Prostate gland (tissue), 2 donors: ENCODE data around the gene HDAC6. TPM values are rescaled to one million over a fixed set of nuclear protein-coding genes. Genes with fewer than 3 reads are reported as not detected.

Source experiments
- DNase-seq: peaks from one replicate; pipeline ENCODE4 v3.0.0-alpha.2; 2019; ENCODE audit warnings: low spot score
- H3K27ac ChIP-seq, 2 donors: fragments of 200-600 bp; sonication (generic); 2 replicates each; pipeline ENCODE4 v1.5.1; 2017 to 2019
- H3K27me3 ChIP-seq: fragments of 200-600 bp; sonication (generic); replicated peaks from 2 replicates; pipeline ENCODE4 v1.5.1; 2019; ENCODE audit not compliant: insufficient read depth
- H3K36me3 ChIP-seq, 2 donors: fragments of 200-600 bp; sonication (generic); 1 replicate in 1 of 2; 2 replicates in 1 of 2; pipeline versions ENCODE4 v1.5.1 to v1.8.1; 2017 to 2019
- H3K4me1 ChIP-seq: fragments of 200-600 bp; sonication (generic); replicated peaks from 2 replicates; pipeline ENCODE4 v1.5.1; 2019
- H3K4me3 ChIP-seq, 2 donors: fragments of 200-600 bp; sonication (generic); 2 replicates each; pipeline ENCODE4 v1.5.1; 2017 to 2019
- H3K9me3 ChIP-seq: fragments of 200-600 bp; sonication (generic); 2 replicates; pipeline ENCODE4 v1.5.1; 2017
- CTCF ChIP-seq, 4 experiments: fragments of 200-600 bp in 2 of 4; fragments of 450-650 bp in 2 of 4; sonication (generic) in 2 of 4; IDR thresholded peaks; 1 replicate in 3 of 4; 2 replicates in 1 of 4; pipeline ENCODE4 v1.5.1; 2016 to 2019; ENCODE audit warnings: antibody characterized with exemption in 4 of 4, mild to moderate bottlenecking in 2 of 4, moderate library complexity in 2 of 4
- POLR2A ChIP-seq: fragments of 450-650 bp; IDR thresholded peaks from one replicate; pipeline ENCODE4 v1.6.1; 2016; ENCODE audit warnings: antibody characterized with exemption, mild to moderate bottlenecking
- POLR2AphosphoS5 ChIP-seq: sonication (generic); formaldehyde crosslinking; IDR thresholded peaks from one replicate; pipeline ENCODE4 v1.6.1; 2017; ENCODE audit warnings: antibody characterized with exemption
- WGBS: methylation state at CpG from one replicate; pipeline ENCODE4 v1.1.5; 2018; 5-methylcytosine and 5-hydroxymethylcytosine counted together
- intact Hi-C: fragments of 100-400 bp; cut with DNase I; formaldehyde crosslinking; loops from one replicate; pipeline ENCODE4 v1.14.2; 2022
- total RNA-seq, 2 donors: library from RNA; depleted of rRNA; stranded (reverse); fragments of >200 nt; gene quantifications; one replicate each; pipeline ENCODE4 v1.1.0, GENCODE V29; 2016

Gene HDAC6
- total RNA-seq, 2 donors from 2014 or later = 102 to 113 TPM

GRCh38 chrX:48787505-48788443 is 14.1 kb upstream of the HDAC6 start:
- H3K4me3 ChIP-seq = no peak overlapping the region
- no peak overlapping the region for H3K27ac ChIP-seq
- intact Hi-C loops = no loop called here
- no peaks in the 10 kb centered on the region for H3K9me3 ChIP-seq
- no peaks in the 10 kb centered on the region for H3K36me3 ChIP-seq
- H3K4me1 ChIP-seq = no peaks in the 10 kb centered on the region
- no peaks in the 10 kb centered on the region for H3K27me3 ChIP-seq
- TF ChIP-seq CTCF (IDR thresholded peaks at IDR 0.05) = no peak
- TF ChIP-seq POLR2A = no peak
- TF ChIP-seq POLR2AphosphoS5 = no peak
- WGBS = 55% methylated on average over 17 of the region's 17 CpGs
- DNase-seq = no peak

- WGBS = 59% methylated on average over 5 of the region's 7 CpGs
- H3K36me3 ChIP-seq = no peaks in the 10 kb centered on the region
- H3K27ac ChIP-seq = no peak overlapping the region
- H3K4me3 ChIP-seq = no peak overlapping the region
- no peaks in the 10 kb centered on the region for H3K27me3 ChIP-seq
- H3K4me1 ChIP-seq = no peaks in the 10 kb centered on the region
- TF ChIP-seq POLR2AphosphoS5 (no peak), POLR2A (no peak)
- DNase-seq = no peak
- no peaks in the 10 kb centered on the region for H3K9me3 ChIP-seq
- intact Hi-C loops = no loop called here
These were observed 12.3 kb upstream of the HDAC6 start for GRCh38 chrX:48789366-48790220.

- Histone ChIP-seq H3K36me3 (no peaks in the 10 kb centered on the region), H3K27ac (no peak overlapping the region), H3K9me3 (no peaks in the 10 kb centered on the region), H3K4me1 (no peaks in the 10 kb centered on the region), H3K4me3 (no peak overlapping the region), H3K27me3 (no peaks in the 10 kb centered on the region)
- intact Hi-C loops = no loop called here
- no peak for TF ChIP-seq CTCF (IDR thresholded peaks at IDR 0.05)
- TF ChIP-seq POLR2AphosphoS5 = no peak
- no peak for TF ChIP-seq POLR2A
- 35% methylated on average over 5 of the region's 5 CpGs for WGBS
- no peak for DNase-seq
These were observed 11.4 kb upstream of the HDAC6 start for GRCh38 chrX:48790477-48790876.

GRCh38 chrX:48791063-48791820 is 10.6 kb upstream of the HDAC6 start:
- intact Hi-C loops = no loop called here
- WGBS = 78% methylated on average over 7 of the region's 11 CpGs

More at GRCh38 chrX:48791063-48791820, 10.6 kb upstream of the HDAC6 start:
- Histone ChIP-seq H3K9me3 (no peaks in the 10 kb centered on the region), H3K4me1 (no peaks in the 10 kb centered on the region), H3K27ac (no peak overlapping the region), H3K36me3 (no peaks in the 10 kb centered on the region), H3K4me3 (no peak overlapping the region), H3K27me3 (no peaks in the 10 kb centered on the region)
- TF ChIP-seq POLR2A (no peak), CTCF (IDR thresholded peaks at IDR 0.05) (no peak), POLR2AphosphoS5 (no peak)
- no peak for DNase-seq
